ENCODE results near the gene SPDYE18.
"Not testable (repeated sequence)": the region's sequence is repeated elsewhere in the genome, so short reads cannot be mapped to it uniquely, and the experiment has no call there.

Gene SPDYE18

GRCh38 chr7:77005461-77006057 lies 56.8 kb downstream of the SPDYE18 start:
- not testable (repeated sequence) for DNase-seq

GRCh38 chr7:77004151-77004550 lies 58.2 kb downstream of the SPDYE18 start:
- DNase-seq: not testable (repeated sequence)

- not testable (repeated sequence) for DNase-seq
Measured at GRCh38 chr7:77003241-77003640, 59.1 kb downstream of the SPDYE18 start.

GRCh38 chr7:77002678-77003233 lies 59.6 kb downstream of the SPDYE18 start:
- DNase-seq: not testable (repeated sequence)

GRCh38 chr7:77002104-77002503 lies 60.3 kb downstream of the SPDYE18 start:
- DNase-seq: not testable (repeated sequence)
